H1 (cell line): Measurements from ENCODE around the gene CTBP2. TPM values are rescaled to one million over a fixed set of nuclear protein-coding genes. Genes with fewer than 3 reads are reported as not detected.
A peak's percentile ranks its signal among the peaks of the same experiment; 100 is the strongest.

Experiments
- CBX5 ChIP-seq: fragments of 300-800, 300-1000 bp; sonication (generic); IDR thresholded peaks from 2 replicates; pipeline ENCODE4 v1.7.1; 2016; ENCODE audit warnings: antibody characterized with exemption, low read length, low read depth
- EZH2 ChIP-seq: fragments of 200-600 bp; sonication (generic); IDR thresholded peaks from 2 replicates; pipeline ENCODE4 v1.7.1; 2012; ENCODE audit warnings: low read depth, mild to moderate bottlenecking, moderate library complexity, low read length, inconsistent platforms; ENCODE audit not compliant: severe bottlenecking
- HDAC2 ChIP-seq, 2 experiments: fragments of 300-600 bp in 1 of 2; sonication (generic) in 1 of 2; IDR thresholded peaks; 2 replicates each; pipeline ENCODE4 v1.6.1; 2011 to 2012; ENCODE audit warnings: low read depth in 2 of 2, low read length in 2 of 2, mild to moderate bottlenecking in 2 of 2, moderate library complexity in 2 of 2, borderline replicate concordance in 1 of 2, inconsistent platforms in 1 of 2
- KDM5A ChIP-seq: fragments of 200-600 bp; IDR thresholded peaks from 2 replicates; pipeline ENCODE4 v1.7.1; 2012; ENCODE audit warnings: mild to moderate bottlenecking, low read length, inconsistent platforms, mixed read lengths
- PHF8 ChIP-seq: fragments of 200-600 bp; sonication (generic); conservative IDR thresholded peaks from 2 replicates; pipeline ENCODE4 v1.7.1; 2012; ENCODE audit warnings: low read depth, mild to moderate bottlenecking, inconsistent platforms, low read length, moderate library complexity
- POLR2A ChIP-seq, 2 experiments: IDR thresholded peaks; 1 replicate in 1 of 2; 2 replicates in 1 of 2; pipeline ENCODE4 v1.6.1; 2011; ENCODE audit warnings: low read depth in 2 of 2, low read length in 2 of 2, mild to moderate bottlenecking in 2 of 2; ENCODE audit errors: control extremely low read depth in 1 of 2
- POLR2AphosphoS5 ChIP-seq: IDR thresholded peaks from 2 replicates; pipeline ENCODE4 v1.6.1; 2011; ENCODE audit warnings: low read depth, low read length
- RAD21 ChIP-seq, 2 experiments: IDR thresholded peaks in 1 of 2; conservative IDR thresholded peaks in 1 of 2; 2 replicates each; pipeline ENCODE4 v1.6.1; 2011; ENCODE audit warnings: low read depth in 2 of 2, low read length in 2 of 2, improper control_type of control experiment in 1 of 2, inconsistent platforms in 1 of 2, mild to moderate bottlenecking in 1 of 2, moderate library complexity in 1 of 2
- SAP30 ChIP-seq: fragments of 300-600 bp; sonication (generic); IDR thresholded peaks from 2 replicates; pipeline ENCODE4 v1.7.1; 2012; ENCODE audit warnings: low read length, moderate library complexity, mild to moderate bottlenecking, inconsistent platforms; ENCODE audit not compliant: insufficient read depth, insufficient replicate concordance
- SIN3A ChIP-seq, 2 experiments: IDR thresholded peaks in 1 of 2; conservative IDR thresholded peaks in 1 of 2; 2 replicates each; pipeline ENCODE4 v1.6.1; 2011 to 2012; ENCODE audit warnings: low read length in 2 of 2, improper control_type of control experiment in 1 of 2, low read depth in 1 of 2, mild to moderate bottlenecking in 1 of 2
- SIRT6 ChIP-seq: IDR thresholded peaks from one replicate; pipeline ENCODE4 v1.7.1; 2012; ENCODE audit warnings: low read length, inconsistent platforms
- TAF1 ChIP-seq: IDR thresholded peaks from 2 replicates; pipeline ENCODE4 v1.6.1; 2011; ENCODE audit warnings: mild to moderate bottlenecking, low read depth, low read length
- polyA plus RNA-seq, 7 experiments: library from polyadenylated mRNA; depleted of rRNA in 3 of 7; stranded (reverse) in 5 of 7; unstranded in 2 of 7; fragments of >200 nt in 5 of 7; fragments of 200-250 nt in 2 of 7; gene quantifications; 1 replicate in 5 of 7; 2 replicates in 1 of 7; 4 replicates in 1 of 7; pipeline versions ENCODE4 v1.2.1 to v1.2.3, GENCODE V29; 2011 to 2013; ENCODE audit warnings: missing spikeins in 2 of 7, mixed read lengths in 2 of 7
- total RNA-seq: library from RNA; stranded (reverse); fragmentation: NEBNext Ultra II Directional; extraction: Animal tissue kit (Norgen Biotek cat#: 25700); gene quantifications from 2 replicates; pipeline ENCODE4 v1.2.1, GENCODE V29; 2021

CTBP2 gene
- total and polyA plus RNA-seq, 2 of the 8 experiments (the other 6 are each of a cell fraction or from before 2014, with no cell fraction given): 208 to 221 TPM

DNA sequence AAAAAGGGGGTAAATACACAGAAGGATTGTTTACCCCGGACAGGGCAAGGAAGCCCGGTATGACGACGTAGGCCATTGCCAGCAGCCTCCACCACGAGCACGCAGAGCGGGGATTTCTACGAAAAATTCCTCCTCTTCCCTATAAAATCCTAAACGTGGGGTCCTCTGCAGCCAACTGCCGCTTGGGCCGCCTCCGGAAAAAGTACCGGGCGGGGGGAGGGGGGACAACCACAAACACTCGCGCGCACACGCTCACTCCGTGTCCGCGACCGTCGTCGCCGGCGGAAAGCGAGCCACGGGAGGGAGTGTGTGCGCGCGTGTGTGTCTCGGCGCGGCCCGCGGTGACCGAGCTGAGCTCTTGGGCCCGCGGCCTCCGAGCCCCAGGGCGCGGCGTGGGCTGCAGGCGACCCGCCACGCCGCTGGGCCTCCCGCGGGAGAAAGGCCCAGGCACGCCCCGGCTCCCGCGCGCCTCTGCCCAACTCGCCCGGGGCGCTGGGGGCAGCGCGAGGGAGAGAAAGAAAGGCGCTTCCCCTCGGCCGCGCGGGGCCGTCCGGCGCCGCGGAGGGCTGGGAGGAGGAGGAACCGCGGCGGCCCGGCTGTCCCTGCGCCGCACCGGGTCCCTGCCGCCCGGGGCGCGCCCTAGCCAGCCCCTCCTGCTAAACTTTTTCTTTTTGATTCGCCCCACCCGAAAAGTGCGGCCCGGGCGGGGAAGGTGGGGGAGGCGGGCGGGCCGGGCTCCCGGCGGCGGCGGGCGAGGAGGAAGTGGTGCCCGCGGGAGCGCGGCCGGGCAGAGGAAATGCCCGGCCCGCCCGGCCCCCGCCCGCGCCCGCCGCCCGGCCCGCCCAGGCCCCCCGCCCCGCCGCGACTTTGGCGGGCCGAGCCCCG lies 1.5 kb downstream of the CTBP2 start (continued):
- TF ChIP-seq RAD21 (IDR thresholded peaks at IDR 0.05 in 1 of 2, conservative IDR thresholded peaks at IDR 0.05 in 1 of 2; ENCODE audit: low read depth in 2 of 2, low read length in 2 of 2) (no peak), SIN3A (conservative IDR thresholded peaks at IDR 0.05 in 1 of 2, IDR thresholded peaks at IDR 0.05 in 1 of 2; ENCODE audit: low read depth in 1 of 2, low read length in 2 of 2) (0 out of 4 replicates have a peak, but pooled peaks of 1 of the 2 experiments have one; percentile 46), KDM5A (no peak), POLR2AphosphoS5 (peak; percentile 59; the same call in 1 of the 2 replicates), PHF8 (0 out of 2 replicates have a peak, but pooled peaks have one; percentile 20), SIRT6 (no peak), HDAC2 (IDR thresholded peaks at IDR 0.05; ENCODE audit: borderline replicate concordance in 1 of 2, low read depth in 2 of 2, low read length in 2 of 2) (no peak), POLR2A (IDR thresholded peaks at IDR 0.05; ENCODE audit: control extremely low read depth in 1 of 2, low read depth in 2 of 2, low read length in 2 of 2) (peak in 1 of 2 experiments; percentile 35; a peak in 1 of 3 replicates), SAP30 (no peak), TAF1 (no peak), CBX5 (no peak), EZH2 (no peak)
